NCI-H1930 (cell line): ENCODE results near the gene SLC22A4.
A peak's percentile ranks its signal among the peaks of the same experiment; 100 is the strongest.

Source experiments
- DNase-seq, 2 experiments: peaks; one replicate each; lab custom pipeline; 2025; lab: John Stamatoyannopoulos, UW

The SLC22A4 gene

GRCh38 chr5:132275367-132276220 is 18.6 kb upstream of the SLC22A4 start:
- DNase-seq = no peak

- DNase-seq = no peak
Observed at GRCh38 chr5:132277256-132277655, 16.9 kb upstream of the SLC22A4 start.

GRCh38 chr5:132277971-132278853 is 16.0 kb upstream of the SLC22A4 start:
- no peak for DNase-seq

- no peak for DNase-seq
Observed at GRCh38 chr5:132279801-132280200, 14.4 kb upstream of the SLC22A4 start.

- no peak for DNase-seq
Observed at GRCh38 chr5:132280371-132281240, 13.6 kb upstream of the SLC22A4 start.

- no peak for DNase-seq
Observed at GRCh38 chr5:132281856-132282614, 12.2 kb upstream of the SLC22A4 start.

GRCh38 chr5:132283423-132284043 is 10.7 kb upstream of the SLC22A4 start:
- DNase-seq = no peak

GRCh38 chr5:132289097-132289496 is 5.1 kb upstream of the SLC22A4 start:
- DNase-seq = no peak

GRCh38 chr5:132291026-132291425 is 3.2 kb upstream of the SLC22A4 start:
- DNase-seq = no peak

- peak; percentile 50 to 64 for DNase-seq
Observed at GRCh38 chr5:132293066-132293991, 865 bp upstream of the SLC22A4 start.

GRCh38 chr5:132294728-132295504 is 722 bp downstream of the SLC22A4 start:
- no peak for DNase-seq

GRCh38 chr5:132295505-132296411 is 1.6 kb downstream of the SLC22A4 start:
- no peak for DNase-seq

GRCh38 chr5:132296412-132297016 is 2.3 kb downstream of the SLC22A4 start:
- no peak for DNase-seq

GRCh38 chr5:132297211-132297940 is 3.2 kb downstream of the SLC22A4 start:
- no peak for DNase-seq

- no peak for DNase-seq
Observed at GRCh38 chr5:132298298-132299212, 4.4 kb downstream of the SLC22A4 start.

- no peak for DNase-seq
Observed at GRCh38 chr5:132299917-132300316, 5.7 kb downstream of the SLC22A4 start.
